Measurements from ENCODE around the gene ASXL2.

ASXL2 gene

DNA sequence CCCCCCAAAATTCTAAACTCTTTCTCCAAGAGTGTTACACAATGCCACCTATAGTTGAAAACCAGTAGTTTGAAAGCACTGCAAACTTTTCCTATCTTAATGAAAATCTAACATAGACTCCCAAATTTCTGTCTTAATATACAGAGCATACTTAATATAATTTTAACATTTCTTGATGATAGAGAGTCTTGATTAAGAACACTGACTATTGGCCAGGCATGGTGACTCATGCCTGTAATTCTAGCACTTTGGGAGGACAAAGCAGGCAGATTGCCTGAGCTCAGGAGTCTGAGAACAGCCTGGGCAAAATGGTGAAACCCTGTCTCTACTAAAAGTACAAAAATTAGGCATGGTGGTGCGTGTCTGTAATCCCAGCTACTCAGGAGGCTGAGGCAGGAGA lies 34.2 kb downstream of the ASXL2 start:
- TF ChIP-seq, protein P1, sequence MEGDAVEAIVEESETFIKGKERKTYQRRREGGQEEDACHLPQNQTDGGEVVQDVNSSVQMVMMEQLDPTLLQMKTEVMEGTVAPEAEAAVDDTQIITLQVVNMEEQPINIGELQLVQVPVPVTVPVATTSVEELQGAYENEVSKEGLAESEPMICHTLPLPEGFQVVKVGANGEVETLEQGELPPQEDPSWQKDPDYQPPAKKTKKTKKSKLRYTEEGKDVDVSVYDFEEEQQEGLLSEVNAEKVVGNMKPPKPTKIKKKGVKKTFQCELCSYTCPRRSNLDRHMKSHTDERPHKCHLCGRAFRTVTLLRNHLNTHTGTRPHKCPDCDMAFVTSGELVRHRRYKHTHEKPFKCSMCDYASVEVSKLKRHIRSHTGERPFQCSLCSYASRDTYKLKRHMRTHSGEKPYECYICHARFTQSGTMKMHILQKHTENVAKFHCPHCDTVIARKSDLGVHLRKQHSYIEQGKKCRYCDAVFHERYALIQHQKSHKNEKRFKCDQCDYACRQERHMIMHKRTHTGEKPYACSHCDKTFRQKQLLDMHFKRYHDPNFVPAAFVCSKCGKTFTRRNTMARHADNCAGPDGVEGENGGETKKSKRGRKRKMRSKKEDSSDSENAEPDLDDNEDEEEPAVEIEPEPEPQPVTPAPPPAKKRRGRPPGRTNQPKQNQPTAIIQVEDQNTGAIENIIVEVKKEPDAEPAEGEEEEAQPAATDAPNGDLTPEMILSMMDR (conservative IDR thresholded peaks at IDR 0.05; ENCODE audit: control insufficient read depth, insufficient read depth, low read depth, low read length): no peak
- H3K4me3 ChIP-seq (ENCODE audit: control insufficient read depth, low read depth, low read length): no peak overlapping the region
- peak; percentile 64 for DNase-seq (ENCODE audit: low read depth)

DNA sequence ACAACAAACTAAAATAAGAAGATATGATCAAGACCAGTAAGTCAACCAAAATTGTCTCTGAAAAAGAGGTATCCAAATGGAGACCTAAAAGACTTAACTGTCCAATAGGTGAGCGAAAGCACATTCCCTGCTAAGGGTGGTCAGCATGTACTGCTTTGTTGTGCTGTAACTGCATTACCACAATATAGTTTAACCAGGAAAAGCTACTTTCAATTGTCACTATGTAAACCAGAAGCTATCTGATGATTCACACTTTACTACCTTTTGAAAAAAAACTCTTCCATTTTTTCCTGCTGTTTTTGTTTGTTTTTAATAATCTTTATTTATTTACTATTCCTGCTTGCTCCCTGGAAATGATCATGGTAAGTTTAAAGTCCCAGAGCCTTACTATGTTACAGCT lies 36.1 kb downstream of the ASXL2 start:
- TF ChIP-seq, protein P1 (conservative IDR thresholded peaks at IDR 0.05; ENCODE audit: control insufficient read depth, insufficient read depth, low read depth, low read length): no peak
- DNase-seq (ENCODE audit: low read depth): no peak
- H3K4me3 ChIP-seq (ENCODE audit: control insufficient read depth, low read depth, low read length): no peak overlapping the region

DNA sequence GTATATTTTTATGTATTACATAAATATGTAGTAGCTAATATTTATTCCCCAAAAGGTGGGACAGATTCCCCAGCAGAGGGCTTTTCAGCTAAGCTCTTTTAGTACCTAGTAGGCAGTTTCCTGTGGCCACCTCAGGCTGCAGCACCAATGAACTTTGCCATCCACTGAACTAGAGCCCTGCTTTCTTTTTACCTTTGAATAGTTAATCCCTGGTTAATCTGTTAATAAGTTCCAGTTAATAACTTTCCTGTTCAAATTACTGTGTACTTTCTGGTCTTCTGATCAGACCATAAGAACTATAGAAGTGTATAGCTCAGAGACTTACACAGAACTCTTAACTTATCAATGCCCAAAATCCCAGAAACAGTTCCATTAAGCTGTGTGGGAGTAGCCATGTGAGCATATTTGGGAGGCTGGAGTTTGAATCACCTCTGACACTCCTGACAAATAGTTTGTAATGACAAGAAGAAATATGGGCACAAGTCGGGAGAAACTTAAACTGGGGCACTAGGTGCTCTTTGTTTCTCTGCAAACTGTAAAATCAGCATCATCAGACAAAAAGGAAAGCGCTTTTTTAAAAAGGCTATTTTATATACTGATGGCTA lies 40.0 kb downstream of the ASXL2 start:
- no peak for DNase-seq (ENCODE audit: low read depth)
- no peak overlapping the region for H3K4me3 ChIP-seq (ENCODE audit: control insufficient read depth, low read depth, low read length)
- TF ChIP-seq, protein P1 (conservative IDR thresholded peaks at IDR 0.05; ENCODE audit: control insufficient read depth, insufficient read depth, low read depth, low read length): no peak

DNA sequence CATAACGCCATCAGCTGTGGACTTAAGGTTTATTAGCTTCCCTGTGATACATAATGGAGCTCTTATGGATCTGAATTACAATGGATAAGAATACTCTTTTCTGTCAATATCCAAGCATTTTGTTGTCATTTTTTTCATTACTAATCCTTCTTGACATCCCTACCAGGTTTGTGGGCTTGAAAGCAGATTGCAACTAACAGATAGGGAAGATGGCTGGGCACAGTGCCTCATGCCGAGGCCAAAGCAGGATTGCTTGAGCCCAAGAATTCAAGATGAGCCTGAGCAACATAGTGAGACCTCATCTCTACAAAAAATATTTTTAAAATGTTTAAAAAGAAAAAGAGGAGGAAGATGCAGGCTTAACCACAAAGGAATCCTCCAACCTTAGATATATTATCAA lies 42.4 kb downstream of the ASXL2 start:
- TF ChIP-seq, protein P1 (conservative IDR thresholded peaks at IDR 0.05; ENCODE audit: control insufficient read depth, insufficient read depth, low read depth, low read length): no peak
- no peak overlapping the region for H3K4me3 ChIP-seq (ENCODE audit: control insufficient read depth, low read depth, low read length)
- DNase-seq (ENCODE audit: low read depth): no peak

DNA sequence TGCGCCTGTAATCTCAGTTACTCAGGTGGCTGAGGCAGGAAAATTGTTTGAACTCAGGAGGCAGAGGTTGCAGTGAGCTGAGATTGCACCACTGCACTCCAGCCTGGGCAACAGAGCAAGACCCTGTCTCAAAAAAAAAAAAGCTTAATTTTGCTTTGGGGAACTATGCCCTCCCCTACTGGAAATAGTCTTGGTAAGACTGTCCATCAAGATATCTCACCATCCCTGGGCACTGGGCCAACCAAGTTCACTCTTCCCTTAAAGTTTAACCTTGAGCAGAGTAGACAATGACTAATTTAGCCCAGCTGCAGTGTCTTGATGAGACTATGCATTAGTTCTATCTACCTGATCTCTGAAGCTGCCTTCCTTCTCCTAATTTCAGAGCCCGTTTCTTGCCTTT lies 44.7 kb downstream of the ASXL2 start:
- H3K4me3 ChIP-seq (ENCODE audit: control insufficient read depth, low read depth, low read length): no peak overlapping the region
- DNase-seq (ENCODE audit: low read depth): no peak
- TF ChIP-seq, protein P1 (conservative IDR thresholded peaks at IDR 0.05; ENCODE audit: control insufficient read depth, insufficient read depth, low read depth, low read length): no peak

DNA sequence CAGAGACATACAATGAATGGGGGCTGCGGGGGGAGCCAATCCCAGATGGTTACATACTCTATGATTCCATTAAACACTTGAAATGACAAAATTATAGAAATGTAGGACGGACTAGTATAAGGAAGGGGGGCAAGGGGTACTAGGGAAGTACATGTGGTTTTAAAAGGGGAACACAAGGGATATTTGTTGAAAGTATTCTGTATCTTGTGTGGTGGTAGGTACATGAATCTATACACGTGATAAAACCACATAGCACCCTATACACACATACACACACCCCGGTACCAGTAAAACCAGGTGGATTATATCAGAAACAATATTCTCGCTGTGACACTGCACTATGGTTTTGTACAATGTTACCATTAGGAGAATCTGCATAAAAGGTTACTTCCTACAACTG lies 45.4 kb downstream of the ASXL2 start:
- TF ChIP-seq, protein P1 (conservative IDR thresholded peaks at IDR 0.05; ENCODE audit: control insufficient read depth, insufficient read depth, low read depth, low read length): no peak
- DNase-seq (ENCODE audit: low read depth): no peak

More for the DNA sequence above, 45.4 kb downstream of the ASXL2 start:
- H3K4me3 ChIP-seq (ENCODE audit: control insufficient read depth, low read depth, low read length): no peak overlapping the region
